ENCODE results near the gene ANKRD63.

The ANKRD63 gene

DNA sequence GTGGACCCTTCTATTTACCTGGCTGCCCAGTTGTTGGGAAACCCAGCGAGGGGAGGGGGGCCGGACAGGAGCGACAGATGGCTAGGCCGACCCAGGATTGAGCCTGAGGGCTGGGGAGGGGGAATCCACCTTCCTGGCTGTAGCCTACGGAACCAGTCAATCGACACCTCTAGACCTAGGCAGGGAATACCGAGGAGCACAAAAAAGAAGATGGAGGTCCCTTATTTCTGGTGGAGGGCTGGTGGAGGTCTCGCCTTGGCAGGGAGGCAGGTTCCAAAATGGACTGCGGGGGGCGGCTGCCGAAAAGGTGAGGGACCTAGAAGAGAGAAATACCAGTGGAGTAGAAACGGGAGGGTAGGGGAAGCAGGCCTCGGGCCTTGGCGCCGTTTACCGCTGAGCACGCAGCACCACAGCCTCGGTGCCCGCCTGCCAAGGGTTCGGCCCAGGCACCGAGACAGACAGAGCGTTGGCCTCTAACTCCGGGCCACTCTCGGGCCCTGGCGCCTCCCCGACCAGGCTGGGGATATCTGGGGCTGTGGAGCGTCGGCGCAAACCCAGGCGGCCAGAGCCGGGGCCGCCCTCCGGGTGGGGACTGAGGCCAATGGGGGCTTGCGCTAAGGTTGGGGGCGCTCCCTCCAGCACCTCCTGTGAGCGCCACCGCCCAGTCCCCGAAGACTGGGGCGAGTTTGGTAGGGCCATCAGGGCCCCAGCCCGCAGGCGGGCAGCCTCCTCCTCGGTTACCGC is 1.6 kb downstream of the ANKRD63 start:
- no peaks in the 10 kb centered on the region for H3K9me3 ChIP-seq (ENCODE audit: low read length)
- TF ChIP-seq EZH2 (IDR thresholded peaks at IDR 0.05; ENCODE audit: borderline replicate concordance, low read length), result no peak
- TF ChIP-seq, protein P1, sequence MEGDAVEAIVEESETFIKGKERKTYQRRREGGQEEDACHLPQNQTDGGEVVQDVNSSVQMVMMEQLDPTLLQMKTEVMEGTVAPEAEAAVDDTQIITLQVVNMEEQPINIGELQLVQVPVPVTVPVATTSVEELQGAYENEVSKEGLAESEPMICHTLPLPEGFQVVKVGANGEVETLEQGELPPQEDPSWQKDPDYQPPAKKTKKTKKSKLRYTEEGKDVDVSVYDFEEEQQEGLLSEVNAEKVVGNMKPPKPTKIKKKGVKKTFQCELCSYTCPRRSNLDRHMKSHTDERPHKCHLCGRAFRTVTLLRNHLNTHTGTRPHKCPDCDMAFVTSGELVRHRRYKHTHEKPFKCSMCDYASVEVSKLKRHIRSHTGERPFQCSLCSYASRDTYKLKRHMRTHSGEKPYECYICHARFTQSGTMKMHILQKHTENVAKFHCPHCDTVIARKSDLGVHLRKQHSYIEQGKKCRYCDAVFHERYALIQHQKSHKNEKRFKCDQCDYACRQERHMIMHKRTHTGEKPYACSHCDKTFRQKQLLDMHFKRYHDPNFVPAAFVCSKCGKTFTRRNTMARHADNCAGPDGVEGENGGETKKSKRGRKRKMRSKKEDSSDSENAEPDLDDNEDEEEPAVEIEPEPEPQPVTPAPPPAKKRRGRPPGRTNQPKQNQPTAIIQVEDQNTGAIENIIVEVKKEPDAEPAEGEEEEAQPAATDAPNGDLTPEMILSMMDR (IDR thresholded peaks at IDR 0.05; ENCODE audit: low read length), result no peak
- no peaks in the 10 kb centered on the region for H3K36me3 ChIP-seq (ENCODE audit: insufficient read depth, low read length)
- H3K79me2 ChIP-seq (ENCODE audit: insufficient read depth, low read length), result no peaks in the 10 kb centered on the region
- H3K27ac ChIP-seq (ENCODE audit: low read depth, low read length, poor library complexity, severe bottlenecking), result no peak overlapping the region
- no peak overlapping the region for H3K4me2 ChIP-seq (ENCODE audit: low read length)
- H3K9me2 ChIP-seq (ENCODE audit: low read depth, low read length), result no peaks in the 10 kb centered on the region
- no peaks in the 10 kb centered on the region for H4K20me1 ChIP-seq (ENCODE audit: insufficient read depth, low read length)
- no peak overlapping the region for H2AFZ ChIP-seq (ENCODE audit: low read length)
- no peak overlapping the region for H3K9ac ChIP-seq (ENCODE audit: low read length)
- no peak overlapping the region for H3K4me3 ChIP-seq (ENCODE audit: low read depth, low read length, poor library complexity, severe bottlenecking)
- H3K27me3 ChIP-seq (ENCODE audit: insufficient read depth, low read length), result no peaks in the 10 kb centered on the region; the same call in 1 of the 2 replicates
- peaks cover 14% of the 10 kb centered on the region for H3K4me1 ChIP-seq (ENCODE audit: insufficient read depth, low read length, severe bottlenecking)
- H3F3A ChIP-seq (ENCODE audit: insufficient read depth, low read length), result no peaks in the 10 kb centered on the region

DNA sequence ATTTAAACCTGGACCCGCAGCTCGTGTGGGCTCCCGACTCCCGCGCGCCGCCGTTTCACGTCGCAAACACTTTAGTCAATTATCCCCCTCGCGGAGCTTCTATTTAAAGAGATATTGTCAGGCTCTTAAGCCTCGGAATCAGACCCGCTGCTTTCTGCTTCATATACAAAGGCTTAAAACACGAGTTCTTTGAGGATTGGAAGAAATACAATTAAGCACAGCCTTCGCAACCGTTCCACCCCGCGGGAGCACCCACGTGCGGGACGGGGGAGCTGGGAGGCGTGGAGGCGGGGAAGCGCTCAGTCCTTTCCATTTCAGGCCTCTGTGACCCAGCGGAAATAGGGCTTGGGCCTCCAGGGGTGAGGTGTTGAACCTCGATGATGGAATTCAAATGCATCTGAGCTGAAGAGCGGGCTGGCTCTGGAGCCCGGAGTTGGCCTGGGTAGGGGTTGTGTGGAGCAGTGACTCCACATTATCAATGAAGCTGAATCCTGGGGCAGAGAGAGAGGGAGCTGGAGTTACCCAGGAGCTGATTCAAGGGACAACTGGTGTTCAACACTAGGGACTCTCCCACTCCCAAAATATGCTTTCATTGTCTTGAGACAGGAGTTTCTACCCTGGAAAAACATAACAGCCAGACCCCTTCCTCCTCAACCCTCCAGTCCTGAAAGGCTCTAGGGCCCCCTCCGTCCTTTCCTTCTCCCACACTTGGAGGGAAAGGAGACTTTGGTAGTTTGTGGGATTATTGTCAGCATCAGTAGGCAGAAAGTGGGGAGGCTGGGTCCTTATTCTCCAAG is 2.4 kb downstream of the ANKRD63 start:
- no peak overlapping the region for H3K4me3 ChIP-seq (ENCODE audit: low read depth, low read length, poor library complexity, severe bottlenecking)
- H3K9me2 ChIP-seq (ENCODE audit: low read depth, low read length), result no peaks in the 10 kb centered on the region
- no peak overlapping the region for H2AFZ ChIP-seq (ENCODE audit: low read length)
- no peaks in the 10 kb centered on the region; the same call in 1 of the 2 replicates for H3K27me3 ChIP-seq (ENCODE audit: insufficient read depth, low read length)
- no peaks in the 10 kb centered on the region for H4K20me1 ChIP-seq (ENCODE audit: insufficient read depth, low read length)
- H3K4me2 ChIP-seq (ENCODE audit: low read length), result no peak overlapping the region
- no peaks in the 10 kb centered on the region for H3F3A ChIP-seq (ENCODE audit: insufficient read depth, low read length)
- no peak overlapping the region for H3K27ac ChIP-seq (ENCODE audit: low read depth, low read length, poor library complexity, severe bottlenecking)
- H3K79me2 ChIP-seq (ENCODE audit: insufficient read depth, low read length), result no peaks in the 10 kb centered on the region
- no peak for TF ChIP-seq EZH2 (IDR thresholded peaks at IDR 0.05; ENCODE audit: borderline replicate concordance, low read length)
- TF ChIP-seq, protein P1 (IDR thresholded peaks at IDR 0.05; ENCODE audit: low read length), result no peak
- H3K4me1 ChIP-seq (ENCODE audit: insufficient read depth, low read length, severe bottlenecking), result peaks cover 14% of the 10 kb centered on the region
- H3K9ac ChIP-seq (ENCODE audit: low read length), result no peak overlapping the region
- no peaks in the 10 kb centered on the region for H3K9me3 ChIP-seq (ENCODE audit: low read length)
- H3K36me3 ChIP-seq (ENCODE audit: insufficient read depth, low read length), result no peaks in the 10 kb centered on the region

DNA sequence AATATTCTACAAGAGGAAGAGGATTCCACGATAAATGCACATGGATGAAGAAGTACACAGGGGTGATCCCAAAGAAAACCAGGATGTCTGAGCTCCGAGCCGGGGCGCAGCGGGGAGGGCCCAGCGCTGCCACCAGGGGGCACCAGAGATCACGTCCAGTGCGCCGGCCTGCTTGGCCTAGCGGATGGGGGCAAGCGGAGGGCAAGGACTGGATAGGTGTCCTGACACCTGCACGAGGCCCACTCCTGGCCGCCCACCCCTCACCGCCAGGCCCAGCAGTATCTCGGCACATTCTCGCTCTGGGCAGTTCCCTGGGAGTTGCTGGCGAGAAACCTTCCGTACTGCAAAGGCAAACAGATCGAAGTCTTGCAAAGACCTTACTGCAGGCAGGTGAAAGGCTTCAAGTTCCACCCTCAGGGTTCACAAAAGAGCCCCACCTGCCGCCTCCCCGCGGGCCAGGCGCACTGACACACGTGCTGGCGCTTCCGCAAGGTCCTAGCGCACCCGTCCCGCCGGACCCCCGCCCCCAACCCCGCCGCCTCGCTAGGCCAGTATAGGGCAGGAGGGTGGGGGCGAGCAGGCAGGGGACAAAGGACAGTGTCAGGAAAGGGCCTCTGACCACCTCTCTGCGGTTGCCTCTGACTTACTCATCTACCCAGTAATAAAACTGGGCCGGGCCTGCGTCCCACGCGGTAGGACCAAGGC is 3.3 kb downstream of the ANKRD63 start:
- no peak overlapping the region for H2AFZ ChIP-seq (ENCODE audit: low read length)
- no peaks in the 10 kb centered on the region for H3K9me2 ChIP-seq (ENCODE audit: low read depth, low read length)
- no peaks in the 10 kb centered on the region for H3F3A ChIP-seq (ENCODE audit: insufficient read depth, low read length)
- peaks cover 14% of the 10 kb centered on the region for H3K4me1 ChIP-seq (ENCODE audit: insufficient read depth, low read length, severe bottlenecking)
- H3K27ac ChIP-seq (ENCODE audit: low read depth, low read length, poor library complexity, severe bottlenecking), result no peak overlapping the region
- TF ChIP-seq EZH2 (IDR thresholded peaks at IDR 0.05; ENCODE audit: borderline replicate concordance, low read length), result no peak
- TF ChIP-seq, protein P1 (IDR thresholded peaks at IDR 0.05; ENCODE audit: low read length), result peak; percentile 99
- no peaks in the 10 kb centered on the region; the same call in 1 of the 2 replicates for H3K27me3 ChIP-seq (ENCODE audit: insufficient read depth, low read length)
- no peaks in the 10 kb centered on the region for H3K79me2 ChIP-seq (ENCODE audit: insufficient read depth, low read length)
- H3K4me3 ChIP-seq (ENCODE audit: low read depth, low read length, poor library complexity, severe bottlenecking), result no peak overlapping the region
- no peaks in the 10 kb centered on the region for H3K36me3 ChIP-seq (ENCODE audit: insufficient read depth, low read length)
- no peaks in the 10 kb centered on the region for H4K20me1 ChIP-seq (ENCODE audit: insufficient read depth, low read length)
- H3K4me2 ChIP-seq (ENCODE audit: low read length), result no peak overlapping the region
- H3K9me3 ChIP-seq (ENCODE audit: low read length), result no peaks in the 10 kb centered on the region
- no peak overlapping the region for H3K9ac ChIP-seq (ENCODE audit: low read length)
